ENCODE measurements around the gene KIF6.

The KIF6 gene

GRCh38 chr6:39468385-39468784 lies 256.8 kb downstream of the KIF6 start:
- no peaks in the 10 kb centered on the region for H3K27me3 ChIP-seq
- no peak overlapping the region for H3K4me3 ChIP-seq
- H3K27ac ChIP-seq, result no peak overlapping the region
- H3K9ac ChIP-seq, result no peak overlapping the region
- no peaks in the 10 kb centered on the region for H3K36me3 ChIP-seq
- H3K4me1 ChIP-seq, result peaks cover 6 to 18% (median 13%) of the 10 kb centered on the region in 10 experiments; a peak in 19 of 20 replicates
- no peaks in the 10 kb centered on the region for H4K20me1 ChIP-seq
- no peak for TF ChIP-seq Cebpa-rat (IDR thresholded peaks at IDR 0.05)
- H3K9me3 ChIP-seq (replicated peaks in 1 of 11), result peaks cover 0 to 6% (median 0%) of the 10 kb centered on the region in 11 experiments; a peak in 3 of 22 replicates
- no peak overlapping the region for H3K4me2 ChIP-seq

GRCh38 chr6:39466631-39467030 lies 258.6 kb downstream of the KIF6 start:
- Histone ChIP-seq H4K20me1 (no peaks in the 10 kb centered on the region), H3K4me1 (peaks cover 0 to 2% (median 0%) of the 10 kb centered on the region in 10 experiments; a peak in 8 of 20 replicates), H3K4me3 (no peak overlapping the region), H3K27me3 (no peaks in the 10 kb centered on the region), H3K9ac (no peak overlapping the region), H3K36me3 (no peaks in the 10 kb centered on the region), H3K27ac (no peak overlapping the region), H3K4me2 (no peak overlapping the region), H3K9me3 (replicated peaks in 1 of 11) (peaks cover 0 to 6% (median 0%) of the 10 kb centered on the region in 11 experiments; a peak in 3 of 22 replicates)
- TF ChIP-seq Cebpa-rat (IDR thresholded peaks at IDR 0.05), result no peak

DNA sequence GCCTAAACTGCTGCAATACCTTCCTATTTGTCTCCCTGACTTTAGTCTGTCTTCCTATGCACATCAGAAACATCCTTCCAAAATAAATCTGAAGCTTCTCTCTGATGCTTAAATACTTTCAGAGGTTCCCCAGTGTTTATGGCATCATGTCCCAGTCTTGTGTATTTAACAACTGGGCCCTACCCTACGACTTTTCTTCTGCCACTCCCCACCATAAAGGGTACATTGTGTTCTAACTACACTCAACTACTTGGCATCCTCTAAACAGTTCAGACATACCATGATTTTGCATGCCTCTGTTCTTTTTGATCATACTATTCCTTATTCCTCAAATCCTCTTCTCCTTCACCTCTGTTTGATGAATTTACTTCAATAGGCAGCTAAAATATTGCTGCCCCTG lies 259.7 kb downstream of the KIF6 start:
- H3K9me3 ChIP-seq (replicated peaks in 1 of 11), result peaks cover 0 to 6% (median 0%) of the 10 kb centered on the region in 11 experiments; a peak in 3 of 22 replicates
- H3K4me3 ChIP-seq, result no peak overlapping the region
- H3K4me1 ChIP-seq, result no peaks in the 10 kb centered on the region
- no peaks in the 10 kb centered on the region for H3K36me3 ChIP-seq
- no peaks in the 10 kb centered on the region for H3K27me3 ChIP-seq
- no peak overlapping the region for H3K27ac ChIP-seq
- no peaks in the 10 kb centered on the region for H4K20me1 ChIP-seq
- H3K4me2 ChIP-seq, result no peak overlapping the region
- TF ChIP-seq Cebpa-rat (IDR thresholded peaks at IDR 0.05), result no peak
- no peak overlapping the region for H3K9ac ChIP-seq

GRCh38 chr6:39464067-39464466 lies 261.1 kb downstream of the KIF6 start:
- H4K20me1 ChIP-seq, result no peaks in the 10 kb centered on the region
- no peak for TF ChIP-seq Cebpa-rat (IDR thresholded peaks at IDR 0.05)

DNA sequence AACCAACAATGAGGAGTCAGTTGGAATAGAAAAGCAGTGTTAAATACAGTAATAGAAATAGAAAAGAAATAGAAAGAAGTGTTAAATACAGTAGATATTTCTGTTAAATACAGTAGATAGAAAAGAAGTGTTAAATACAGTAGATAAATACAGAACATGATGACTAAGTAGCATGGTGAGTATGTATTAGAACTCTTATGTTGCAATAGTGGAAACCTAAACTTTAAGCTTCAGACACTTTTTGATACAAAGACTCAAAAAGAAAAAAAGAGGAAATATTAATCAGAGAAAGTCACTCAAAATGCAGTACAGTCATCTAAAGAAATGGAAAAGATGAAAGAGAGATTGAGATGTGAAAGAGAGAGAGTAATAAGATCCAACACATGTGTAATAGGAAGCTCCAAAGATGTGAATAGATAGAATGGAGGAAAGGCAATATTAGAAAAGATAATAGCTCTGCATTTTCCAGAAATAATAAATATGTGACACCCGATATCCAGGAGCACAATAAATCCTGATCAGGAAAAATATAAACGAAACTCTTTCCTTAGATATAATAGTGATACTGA lies 271.2 kb downstream of the KIF6 start:
- Histone ChIP-seq H3K27me3 (no peaks in the 10 kb centered on the region), H3K4me2 (no peak overlapping the region), H3K9me3 (replicated peaks in 1 of 11) (peaks cover 0 to 14% (median 8%) of the 10 kb centered on the region in 11 experiments; a peak in 13 of 22 replicates), H3K36me3 (no peaks in the 10 kb centered on the region), H3K4me3 (no peak overlapping the region), H4K20me1 (no peaks in the 10 kb centered on the region), H3K27ac (no peak overlapping the region), H3K4me1 (peaks cover 0 to 17% (median 0%) of the 10 kb centered on the region in 10 experiments; a peak in 6 of 20 replicates), H3K9ac (no peak overlapping the region)
- TF ChIP-seq Cebpa-rat (IDR thresholded peaks at IDR 0.05), result no peak

More at GRCh38 chr6:39464067-39464466, 261.1 kb downstream of the KIF6 start:
- Histone ChIP-seq H3K27ac (no peak overlapping the region), H3K36me3 (no peaks in the 10 kb centered on the region), H3K4me2 (no peak overlapping the region), H3K4me1 (no peaks in the 10 kb centered on the region), H3K9me3 (replicated peaks in 1 of 11) (peaks cover 0 to 6% (median 0%) of the 10 kb centered on the region in 11 experiments; a peak in 3 of 22 replicates), H3K27me3 (no peaks in the 10 kb centered on the region), H3K4me3 (no peak overlapping the region), H3K9ac (no peak overlapping the region)

- Histone ChIP-seq H3K4me1 (peaks cover 0 to 17% (median 0%) of the 10 kb centered on the region in 10 experiments; a peak in 6 of 20 replicates), H3K36me3 (no peaks in the 10 kb centered on the region), H3K4me2 (0 out of 22 replicates have a peak overlapping the region, but pooled peaks of 1 of the 11 experiments have one; percentile 49), H3K27me3 (no peaks in the 10 kb centered on the region), H3K9ac (no peak overlapping the region), H3K4me3 (no peak overlapping the region), H3K27ac (no peak overlapping the region), H3K9me3 (replicated peaks in 1 of 11) (peaks cover 0 to 14% (median 8%) of the 10 kb centered on the region in 11 experiments; a peak in 13 of 22 replicates), H4K20me1 (no peaks in the 10 kb centered on the region)
- TF ChIP-seq Cebpa-rat (IDR thresholded peaks at IDR 0.05), result no peak
Observed at GRCh38 chr6:39453241-39453640, 272.0 kb downstream of the KIF6 start.

DNA sequence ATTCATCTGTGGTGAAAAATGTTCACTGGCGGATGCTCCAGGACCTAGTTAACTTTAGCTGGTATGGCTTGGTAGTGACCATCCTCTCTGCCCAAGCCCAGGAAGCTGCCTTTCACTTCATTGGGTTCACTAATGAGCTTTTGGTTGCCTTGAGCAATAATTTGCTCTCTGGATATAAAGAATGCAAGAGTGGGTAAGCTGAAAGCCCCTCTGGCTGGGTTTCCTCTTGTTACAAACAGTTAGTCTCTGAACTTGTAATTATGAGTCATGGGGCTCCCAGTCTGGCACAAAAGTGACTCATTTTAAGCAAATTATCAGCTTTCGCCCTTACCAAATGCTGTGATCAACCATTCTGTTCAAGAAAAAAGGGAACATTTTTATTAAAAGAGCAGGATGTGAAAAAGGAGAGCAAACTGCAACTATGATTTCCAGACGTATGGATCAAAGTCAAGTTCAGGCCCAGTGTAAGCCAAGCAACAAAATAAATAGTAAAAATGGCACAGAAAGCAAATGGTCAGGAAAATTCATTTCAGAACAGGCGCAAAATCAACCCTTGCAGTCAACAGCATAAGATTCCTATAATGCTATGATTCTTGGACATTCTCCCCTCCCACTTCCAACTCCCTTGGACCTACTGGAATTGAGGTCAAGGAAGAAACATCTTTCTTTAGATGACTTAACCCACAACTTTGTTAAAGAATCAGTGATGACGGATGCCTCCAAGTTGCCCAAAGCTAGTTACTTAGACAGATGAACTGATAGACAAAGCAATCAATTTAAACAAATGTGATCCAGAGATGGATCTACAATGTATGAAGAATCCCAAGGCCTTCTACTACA lies 272.7 kb downstream of the KIF6 start:
- Histone ChIP-seq H3K9ac (no peak overlapping the region), H3K4me3 (no peak overlapping the region), H3K4me1 (peaks cover 0 to 17% (median 0%) of the 10 kb centered on the region in 10 experiments; a peak in 6 of 20 replicates), H3K36me3 (no peaks in the 10 kb centered on the region), H3K4me2 (peak overlapping the region in 3 of 11 experiments; percentile 18 to 52 (median 49); a peak in 5 of 22 replicates), H3K27me3 (no peaks in the 10 kb centered on the region), H3K9me3 (replicated peaks in 1 of 11) (peaks cover 0 to 14% (median 8%) of the 10 kb centered on the region in 11 experiments; a peak in 13 of 22 replicates), H3K27ac (no peak overlapping the region), H4K20me1 (no peaks in the 10 kb centered on the region)
- TF ChIP-seq Cebpa-rat (IDR thresholded peaks at IDR 0.05), result no peak

DNA sequence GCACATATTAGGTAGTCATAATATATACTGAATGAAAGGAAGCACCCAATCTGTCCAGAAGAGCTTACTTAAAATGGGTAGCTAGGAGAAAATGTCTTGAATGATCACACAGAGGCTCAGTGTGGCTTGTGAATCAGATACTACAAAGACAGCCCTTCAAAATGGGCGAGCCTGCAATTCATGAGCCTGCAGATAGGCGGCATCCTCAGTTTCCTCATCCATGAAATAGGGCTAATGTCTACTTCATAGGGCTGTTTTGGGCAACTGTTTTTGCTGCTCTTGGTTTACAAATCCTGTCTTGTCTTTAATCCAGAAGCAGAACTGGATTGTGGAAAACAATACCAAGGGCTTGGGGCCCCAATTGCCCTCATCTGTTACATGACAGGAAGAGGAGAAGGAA lies 273.4 kb downstream of the KIF6 start:
- Histone ChIP-seq H3K4me3 (no peak overlapping the region), H3K4me2 (peak overlapping the region in 2 of 11 experiments; percentile 49 to 52; a peak in 4 of 22 replicates), H3K9me3 (replicated peaks in 1 of 11) (peaks cover 0 to 14% (median 8%) of the 10 kb centered on the region in 11 experiments; a peak in 13 of 22 replicates), H3K27ac (no peak overlapping the region), H3K27me3 (no peaks in the 10 kb centered on the region), H3K36me3 (no peaks in the 10 kb centered on the region), H4K20me1 (no peaks in the 10 kb centered on the region), H3K4me1 (peaks cover 0 to 17% (median 0%) of the 10 kb centered on the region in 10 experiments; a peak in 6 of 20 replicates), H3K9ac (no peak overlapping the region)
- no peak for TF ChIP-seq Cebpa-rat (IDR thresholded peaks at IDR 0.05)

DNA sequence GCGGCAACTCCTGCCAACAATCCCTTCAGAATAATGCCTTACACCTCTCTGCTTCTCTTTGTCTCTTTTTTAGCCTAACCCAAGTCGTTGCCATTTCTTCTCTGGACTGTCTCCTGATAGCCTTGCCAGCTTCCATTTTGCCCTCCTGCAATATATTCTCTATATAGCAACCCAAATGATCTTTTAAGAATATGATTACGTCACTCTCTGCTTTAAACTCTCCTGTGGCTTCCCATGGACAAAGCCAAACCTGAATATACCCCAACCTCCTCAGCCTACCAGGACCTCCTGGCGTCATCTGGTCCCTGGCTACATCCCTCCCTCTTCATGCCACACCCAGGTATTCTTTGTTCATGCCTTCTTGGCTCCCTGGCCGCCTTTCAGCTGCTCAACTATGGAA lies 276.2 kb downstream of the KIF6 start:
- Histone ChIP-seq H3K4me1 (peaks cover 0 to 17% (median 0%) of the 10 kb centered on the region in 10 experiments; a peak in 6 of 20 replicates), H3K27ac (no peak overlapping the region), H4K20me1 (no peaks in the 10 kb centered on the region), H3K9ac (no peak overlapping the region), H3K4me3 (no peak overlapping the region), H3K36me3 (no peaks in the 10 kb centered on the region), H3K9me3 (replicated peaks in 1 of 11) (peaks cover 0 to 9% (median 5%) of the 10 kb centered on the region in 11 experiments; a peak in 12 of 22 replicates), H3K27me3 (no peaks in the 10 kb centered on the region), H3K4me2 (no peak overlapping the region)
- 0 out of 22 replicates have a peak, but pooled peaks of 1 of the 11 experiments have one; percentile 12 for TF ChIP-seq Cebpa-rat (IDR thresholded peaks at IDR 0.05)

Measured in BLaER1 treated with 17β-estradiol and CSF1 and Interleukin-3, amounts not matched to agents 10 nM and 100 nM (cell line).